Esophagus squamous epithelium (tissue), 4 donors: ENCODE results near the gene MICAL3.

Experiments used
- CTCF ChIP-seq, 6 experiments: fragments of 450-650 bp in 4 of 6; fragments of 200-600 bp in 2 of 6; sonication (generic) in 2 of 6; IDR thresholded peaks; one replicate each; pipeline ENCODE4 v1.5.1; 2016 to 2019; ENCODE audit warnings: antibody characterized with exemption in 6 of 6, mild to moderate bottlenecking in 4 of 6, moderate library complexity in 4 of 6
- POLR2A ChIP-seq, 4 donors: fragments of 450-650 bp; IDR thresholded peaks; one replicate each; pipeline ENCODE4 v1.6.1; 2017; ENCODE audit warnings: antibody characterized with exemption in 4 of 4, mild to moderate bottlenecking in 4 of 4, moderate library complexity in 3 of 4

GRCh38 chr22:17817079-17817478 is 207.3 kb downstream of the MICAL3 start:
- no peak for TF ChIP-seq CTCF (IDR thresholded peaks at IDR 0.05)
- no peak for TF ChIP-seq POLR2A (IDR thresholded peaks at IDR 0.05)
